Activated B cell treated with CpG ODN at 0.5 μM for 24 hours (primary cell): ENCODE measurements around the gene ZNF584. TPM values are rescaled to one million over a fixed set of nuclear protein-coding genes. Genes with fewer than 3 reads are reported as not detected.
"Not testable (repeated sequence)": the region's sequence is repeated elsewhere in the genome, so short reads cannot be mapped to it uniquely, and the experiment has no call there.

ENCODE experiments used
- ATAC-seq: fragments of 200-7000 bp; cut with Tn5 transposase; one replicate; pipeline ENCODE4 v1.10.0; 2021; ENCODE audit warnings: low read depth, mild to moderate bottlenecking, moderate library complexity
- CTCF ChIA-PET: fragments of 350-600 bp; sonication (Branson Sonifier 250); formaldehyde crosslinking; loops from one replicate; lab custom pipeline; 2021; ENCODE audit warnings: antibody characterized with exemption; lab: Charles Lee
- POLR2A ChIA-PET: fragments of 350-600 bp; sonication (Branson Sonifier 250); formaldehyde crosslinking; loops from one replicate; lab custom pipeline; 2021; ENCODE audit warnings: antibody characterized with exemption; lab: Charles Lee
- DNase-seq: peaks from one replicate; pipeline ENCODE4 v3.0.0; 2022
- H3K27ac Mint-ChIP-seq: one replicate; pipeline ENCODE4 v1.8.0; 2020; ENCODE audit warnings: mixed read lengths
- H3K27me3 Mint-ChIP-seq: one replicate; pipeline ENCODE4 v1.8.0; 2021; ENCODE audit warnings: mixed read lengths
- H3K36me3 Mint-ChIP-seq: one replicate; pipeline ENCODE4 v1.8.0; 2021; ENCODE audit warnings: low read depth, mixed read lengths
- H3K4me1 Mint-ChIP-seq: one replicate; pipeline ENCODE4 v1.8.0; 2021; ENCODE audit warnings: mixed read lengths
- H3K4me3 Mint-ChIP-seq: one replicate; pipeline ENCODE4 v1.8.0; 2020; ENCODE audit warnings: mild to moderate bottlenecking, mixed read lengths
- H3K9me3 Mint-ChIP-seq: one replicate; pipeline ENCODE4 v1.8.0; 2020; ENCODE audit warnings: mixed read lengths
- CTCF ChIP-seq: fragments of 200-600 bp; IDR thresholded peaks from one replicate; pipeline ENCODE4 v1.8.0; 2022; ENCODE audit warnings: antibody characterized with exemption, mild to moderate bottlenecking
- intact Hi-C: fragments of 100-400 bp; cut with micrococcal nuclease; formaldehyde crosslinking; loops from one replicate; pipeline ENCODE4 v1.15.1; 2024
- total RNA-seq: library from RNA; stranded (reverse); gene quantifications from 2 replicates; pipeline ENCODE4 v1.2.3, GENCODE V29; 2022

ZNF584 gene
- total RNA-seq, 1 donor from 2014 or later = 9.6 TPM

GRCh38 chr19:58374200-58374599 lies 34.2 kb upstream of the ZNF584 start:
- TF ChIP-seq CTCF = no peak
- ChIA-PET CTCF (no interaction called here), POLR2A (interaction anchor here (0.6 to 1.9 kb wide), 2 partner anchors 11 to 22 kb away, joined by 3 to 14 read pairs; partner anchors contain the start of gene ZNF497)
- DNase-seq (no peak), ATAC-seq (no peak)
- H3K4me3 Mint-ChIP-seq = no peak overlapping the region
- H3K27me3 Mint-ChIP-seq = no peaks in the 10 kb centered on the region
- intact Hi-C loops = no loop called here
- peaks cover 2% of the 10 kb centered on the region for H3K36me3 Mint-ChIP-seq
- H3K27ac Mint-ChIP-seq = no peak overlapping the region
- H3K4me1 Mint-ChIP-seq = peaks cover 6% of the 10 kb centered on the region
- H3K9me3 Mint-ChIP-seq = no peaks in the 10 kb centered on the region

- POLR2A ChIA-PET = interaction anchor here (1.0 kb wide), 1 partner anchor 14 kb away, joined by 6 read pairs; the partner anchor contains the start of gene ZNF497
- H3K4me1 Mint-ChIP-seq = peaks cover 23% of the 10 kb centered on the region
- H3K4me3 Mint-ChIP-seq, intact Hi-C loops, H3K36me3 Mint-ChIP-seq, ATAC-seq, H3K9me3 Mint-ChIP-seq, H3K27me3 Mint-ChIP-seq, CTCF ChIA-PET, H3K27ac Mint-ChIP-seq, DNase-seq: not testable (repeated sequence)
Observed at GRCh38 chr19:58376724-58377123, 31.7 kb upstream of the ZNF584 start.

- intact Hi-C loops = no loop called here
- ChIA-PET CTCF (interaction anchor here (0.8 kb wide), 1 partner anchor 15 kb away, joined by 3 read pairs; no protein-coding TSS in a partner anchor), POLR2A (interaction anchor here (0.7 to 4.2 kb wide), 5 partner anchors 16 to 74 kb away, joined by 3 to 89 read pairs (median 3); partner anchors contain the start of genes ERVK3-1, ZNF497, ZNF584 and ZSCAN22)
Observed at GRCh38 chr19:58379246-58379645, 29.2 kb upstream of the ZNF584 start.

GRCh38 chr19:58380037-58380661 lies 28.3 kb upstream of the ZNF584 start:
- peak overlapping the region; percentile 83 for H3K4me3 Mint-ChIP-seq
- POLR2A ChIA-PET = interaction anchor here (0.7 to 4.2 kb wide), 4 partner anchors 17 to 54 kb away, joined by 3 to 89 read pairs (median 3); partner anchors contain the start of genes ZNF497, ZNF584 and ZSCAN22
- H3K4me1 Mint-ChIP-seq = peaks cover 32% of the 10 kb centered on the region
- CTCF ChIA-PET = no interaction called here
- no peaks in the 10 kb centered on the region for H3K36me3 Mint-ChIP-seq
- no peaks in the 10 kb centered on the region for H3K27me3 Mint-ChIP-seq
- intact Hi-C loops = loop anchor here (1.0 to 2.0 kb wide), 4 partner anchors 71 to 119 kb away; partner anchors contain the start of genes ZNF324B, ZNF446 and ZNF8
- peak overlapping the region; percentile 87 for H3K27ac Mint-ChIP-seq
- DNase-seq (no peak), ATAC-seq (no peak)
- no peaks in the 10 kb centered on the region for H3K9me3 Mint-ChIP-seq
- no peak for TF ChIP-seq CTCF

More at GRCh38 chr19:58379246-58379645, 29.2 kb upstream of the ZNF584 start:
- no peaks in the 10 kb centered on the region for H3K27me3 Mint-ChIP-seq
- no peaks in the 10 kb centered on the region for H3K36me3 Mint-ChIP-seq
- no peak for ATAC-seq
- no peak for DNase-seq
- peak overlapping the region; percentile 87 for H3K27ac Mint-ChIP-seq
- peaks cover 32% of the 10 kb centered on the region for H3K4me1 Mint-ChIP-seq
- no peak overlapping the region for H3K4me3 Mint-ChIP-seq
- no peak for TF ChIP-seq CTCF
- H3K9me3 Mint-ChIP-seq = no peaks in the 10 kb centered on the region

- H3K27ac Mint-ChIP-seq = peak within 1 kb of the TSS; percentile 87
- H3K27me3 Mint-ChIP-seq = no peaks in the 10 kb centered on the region
- ATAC-seq (peak; percentile 86), DNase-seq (peak; percentile 96)
- intact Hi-C loops = loop anchor here (1.0 to 2.0 kb wide), 14 partner anchors 19 to 198 kb away; partner anchors contain the start of genes ERVK3-1, MZF1, ZBTB45 and ZNF132
- H3K36me3 Mint-ChIP-seq = no peaks in the 10 kb centered on the region
- H3K9me3 Mint-ChIP-seq = no peaks in the 10 kb centered on the region
- ChIA-PET CTCF (interaction anchor here (1.0 to 1.3 kb wide), 2 partner anchors 18 to 139 kb away, joined by 3 to 4 read pairs; partner anchors contain the start of genes ZBTB45 and ZNF497), POLR2A (interaction anchor here (0.5 to 4.2 kb wide), 20 partner anchors 10 to 634 kb away, joined by 3 to 89 read pairs (median 4); partner anchors contain the start of genes CHMP2A, TRIM28, UBE2M and ZBTB45)
- TF ChIP-seq CTCF = no peak
- H3K4me3 Mint-ChIP-seq = peak within 1 kb of the TSS; percentile 83
- H3K4me1 Mint-ChIP-seq = peaks cover 37% of the 10 kb centered on the region
Observed at GRCh38 chr19:58380662-58381459, 27.6 kb upstream of the ZNF584 start, which contains the start of gene ZNF837. Gene ZNF837 (minus strand): TSS chr19:58381030. CDS start chr19:58369332, 11,698 bp downstream.
